ENCODE measurements around the gene CD164.

DNA sequence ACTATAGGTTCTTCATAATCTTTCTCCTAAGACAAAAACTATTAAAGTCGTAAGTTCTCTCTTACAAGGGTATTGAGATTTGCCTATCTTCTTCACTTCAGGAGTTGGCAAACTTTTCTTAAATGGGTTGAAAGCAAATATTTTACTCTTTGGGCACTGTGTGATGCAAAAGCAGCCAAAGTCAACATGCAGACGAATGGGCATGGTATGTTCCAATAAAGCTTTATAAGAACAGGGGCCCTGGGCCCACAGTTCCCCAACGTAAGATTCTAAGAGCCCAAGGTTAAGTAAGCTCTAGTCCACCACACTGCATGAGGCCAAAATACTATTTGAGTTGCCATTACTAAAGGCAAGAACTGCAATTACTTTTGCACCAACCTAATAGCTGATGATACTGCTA is 11.5 kb downstream of the CD164 start:
- TF ChIP-seq POLR2A (IDR thresholded peaks at IDR 0.05; ENCODE audit: low read depth, low read length) (no peak), TAF1 (IDR thresholded peaks at IDR 0.05; ENCODE audit: borderline replicate concordance, low read depth, low read length) (no peak)

Data from GM12892 (cell line).